HepG2 (cell line): ENCODE results near the gene SCFD2. TPM values are rescaled to one million over a fixed set of nuclear protein-coding genes. Genes with fewer than 3 reads are reported as not detected.

Source experiments
- ATAC-seq: fragments of 200-7000 bp; cut with Tn5 transposase; 3 replicates; pipeline ENCODE4 v1.9.1; 2020; ENCODE audit warnings: mild to moderate bottlenecking, moderate library complexity
- BruUV-seq: library from RNA; stranded (reverse); fragments of 400-500 nt; replicated peaks from 2 replicates; lab custom pipeline; 2021; lab: Mats Ljungman, UMichigan
- CTCF ChIA-PET: fragments of 300-600 bp; formaldehyde crosslinking; extraction: SDS; loops from one replicate; lab custom pipeline; 2021; ENCODE audit warnings: low total read pairs, inconsistent platforms, low intra/inter-chr PET ratio; lab: Yijun Ruan, JAX
- POLR2A ChIA-PET: fragments of 350-600 bp; sonication (Branson Sonifier 250); formaldehyde crosslinking; loops from one replicate; lab custom pipeline; 2020; ENCODE audit warnings: antibody characterized with exemption, inconsistent platforms; lab: Yijun Ruan, JAX
- DNase-seq: peaks from one replicate; pipeline ENCODE4 v3.0.0-alpha.2; 2015; ENCODE audit warnings: low spot score
- FAIRE-seq: peaks from 3 replicates; lab custom pipeline; 2011; peaks lifted over from hg19 to GRCh38; lab: Jason Lieb, UNC
- H2AFZ ChIP-seq: one replicate; pipeline ENCODE4 v1.6.1; 2011; ENCODE audit warnings: low read length, inconsistent platforms
- H3K27ac ChIP-seq: fragments of 300-600 bp; 3 replicates; pipeline ENCODE4 v1.8.0; 2011; ENCODE audit warnings: mixed run types, mild to moderate bottlenecking, mixed read lengths, low read length, inconsistent platforms; ENCODE audit not compliant: insufficient read depth; ENCODE audit errors: extremely low read length
- H3K27me3 ChIP-seq, 2 experiments: fragments of 200-600 bp in 1 of 2; 2 replicates in 1 of 2; 3 replicates in 1 of 2; pipeline versions ENCODE4 v1.6.0 to v1.8.0; 2011; ENCODE audit warnings: low read length in 2 of 2, mild to moderate bottlenecking in 2 of 2, moderate library complexity in 2 of 2, inconsistent platforms in 1 of 2; ENCODE audit not compliant: insufficient read depth in 2 of 2, control insufficient read depth in 1 of 2
- H3K36me3 ChIP-seq, 2 experiments: fragments of 200-600 bp in 1 of 2; replicated peaks in 1 of 2; 2 replicates in 1 of 2; 3 replicates in 1 of 2; pipeline versions ENCODE4 v1.5.1 to v1.8.0; 2011; ENCODE audit warnings: low read length in 2 of 2, inconsistent platforms in 1 of 2; ENCODE audit not compliant: insufficient read depth in 2 of 2, control insufficient read depth in 1 of 2
- H3K4me1 ChIP-seq: 2 replicates; pipeline ENCODE4 v1.5.1; 2012; ENCODE audit warnings: low read length, inconsistent platforms; ENCODE audit not compliant: insufficient read depth
- H3K4me2 ChIP-seq: 2 replicates; pipeline ENCODE4 v1.6.0; 2011; ENCODE audit warnings: low read depth, low read length, inconsistent platforms
- H3K4me3 ChIP-seq, 3 experiments: fragments of 200-600 bp in 1 of 3; sonication (generic), shearing (Covaris generic) in 1 of 3; replicated peaks in 1 of 3; 2 replicates each; pipeline ENCODE4 v1.5.1; 2011 to 2016; ENCODE audit warnings: low read length in 3 of 3, inconsistent platforms in 2 of 3, low read depth in 2 of 3, mild to moderate bottlenecking in 2 of 3, control low read depth in 1 of 3, mixed read lengths in 1 of 3; ENCODE audit not compliant: insufficient read depth in 1 of 3
- H3K79me2 ChIP-seq: one replicate; pipeline ENCODE4 v1.6.1; 2011; ENCODE audit warnings: low read length, inconsistent platforms; ENCODE audit not compliant: insufficient read depth
- H3K9ac ChIP-seq: 2 replicates; pipeline ENCODE4 v1.6.0; 2011; ENCODE audit warnings: mild to moderate bottlenecking, low read depth, low read length, inconsistent platforms; ENCODE audit not compliant: insufficient read depth
- H3K9me3 ChIP-seq: 2 replicates; pipeline ENCODE4 v1.5.1; 2012; ENCODE audit warnings: mild to moderate bottlenecking, low read length
- H4K20me1 ChIP-seq: 2 replicates; pipeline ENCODE4 v1.6.0; 2011; ENCODE audit warnings: inconsistent platforms, mild to moderate bottlenecking, low read length, moderate library complexity; ENCODE audit not compliant: insufficient read depth
- CSRNP2 ChIP-seq: sonication (generic); formaldehyde crosslinking; conservative IDR thresholded peaks from 2 replicates; pipeline ENCODE4 v1.8.0; 2022; ENCODE audit warnings: low read depth, missing genetic modification reagents
- FOXA1 ChIP-seq, 2 experiments: fragments of 450-650 bp in 1 of 2; sonication (generic) in 1 of 2; formaldehyde crosslinking in 1 of 2; IDR thresholded peaks; 2 replicates each; pipeline versions ENCODE4 v1.4.0 to v1.6.1; 2016 to 2020; ENCODE audit warnings: missing genetic modification reagents in 1 of 2
- FOXP1 ChIP-seq, 2 experiments: fragments of 450-650 bp in 1 of 2; IDR thresholded peaks; 2 replicates each; pipeline ENCODE4 v1.6.1; 2017 to 2018; ENCODE audit warnings: antibody characterized with exemption in 1 of 2
- IKZF1 ChIP-seq: fragments of 450-650 bp; IDR thresholded peaks from 2 replicates; pipeline ENCODE4 v1.7.1; 2016
- NR2F2 ChIP-seq: IDR thresholded peaks from 2 replicates; pipeline ENCODE4 v1.6.1; 2012; ENCODE audit warnings: low read depth, inconsistent platforms, borderline replicate concordance
- RBFOX2 ChIP-seq: fragments of 200-400 bp; formaldehyde crosslinking; IDR thresholded peaks from 2 replicates; pipeline ENCODE4 v1.6.1; 2017; ENCODE audit warnings: low read depth, mild to moderate bottlenecking, low read length
- SMARCE1 ChIP-seq: fragments of 450-650 bp; IDR thresholded peaks from 2 replicates; pipeline ENCODE4 v1.6.1; 2017; ENCODE audit warnings: borderline replicate concordance
- WGBS: methylation state at CpG from one replicate; pipeline ENCODE4 v1.1.6; 2017; ENCODE audit warnings: low lambda C conversion rate; 5-methylcytosine and 5-hydroxymethylcytosine counted together
- in situ Hi-C: cut with HindIII; loops from 2 replicates; pipeline ENCODE4 v1.10.0; 2017; ENCODE audit warnings: low pct_unique_long_range_greater_than_20kb; ENCODE audit not compliant: extremely low pct_ligation_motif_present
- intact Hi-C: fragments of 100-400 bp; cut with micrococcal nuclease; formaldehyde crosslinking; loops from one replicate; pipeline ENCODE4 v1.10.0; 2022; ENCODE audit not compliant: unreplicated experiment
- polyA plus RNA-seq, 8 experiments: library from polyadenylated mRNA; depleted of rRNA in 3 of 8; stranded (reverse) in 7 of 8; unstranded in 1 of 8; fragments of >200 nt; fragmentation: Illumina TruSeq in 4 of 8; extraction: Trizol in 4 of 8; gene quantifications; 2 replicates each; pipeline versions ENCODE4 v1.2.1 to v1.2.3, GENCODE V29; 2011 to 2016; ENCODE audit warnings: low read depth in 4 of 8, missing spikeins in 1 of 8, mixed read lengths in 1 of 8; ENCODE audit not compliant: insufficient read depth in 1 of 8
- total RNA-seq, 5 experiments: library from RNA; depleted of rRNA; stranded (reverse); fragments of >200 nt; fragmentation: Illumina TruSeq; extraction: Trizol; gene quantifications; 2 replicates each; pipeline ENCODE4 v1.2.3, GENCODE V29; 2016; ENCODE audit warnings: low read depth in 1 of 5
- TF ChIP-seq, protein P1 (sequence below): sonication (generic); formaldehyde crosslinking; IDR thresholded peaks from 2 replicates; pipeline ENCODE4 v1.5.0; 2020; ENCODE audit warnings: mild to moderate bottlenecking, missing genetic modification reagents, borderline replicate concordance
- TF ChIP-seq, protein P2 (sequence below): sonication (generic); formaldehyde crosslinking; IDR thresholded peaks from 2 replicates; pipeline ENCODE4 v1.8.0; 2022; ENCODE audit warnings: mild to moderate bottlenecking, missing genetic modification reagents, borderline replicate concordance
- TF ChIP-seq, protein P3 (sequence below): sonication (generic); formaldehyde crosslinking; IDR thresholded peaks from 2 replicates; pipeline ENCODE4 v1.5.0; 2020; ENCODE audit warnings: mild to moderate bottlenecking, missing genetic modification reagents

Gene SCFD2
- total and polyA plus RNA-seq, 2 of the 13 experiments (the other 11 are each of a cell fraction or from before 2014, with no cell fraction given) = 4.6 to 15.6 TPM

GRCh38 chr4:52945326-52945898 is 420.4 kb downstream of the SCFD2 start:
- in situ Hi-C loops = no loop called here
- FAIRE-seq = no peak
- Histone ChIP-seq H4K20me1 (no peaks in the 10 kb centered on the region), H3K79me2 (no peaks in the 10 kb centered on the region), H3K36me3 (no peaks in the 10 kb centered on the region), H3K4me3 (no peak overlapping the region), H3K27me3 (no peaks in the 10 kb centered on the region), H3K9ac (no peak overlapping the region), H3K27ac (no peak overlapping the region), H3K4me1 (no peaks in the 10 kb centered on the region; the same call in 1 of the 2 replicates), H3K4me2 (no peak overlapping the region), H3K9me3 (no peaks in the 10 kb centered on the region), H2AFZ (no peak overlapping the region)
- no peak for DNase-seq
- CTCF ChIA-PET = no interaction called here
- ATAC-seq = no peak
- intact Hi-C loops = no loop called here
- TF ChIP-seq, protein P1, sequence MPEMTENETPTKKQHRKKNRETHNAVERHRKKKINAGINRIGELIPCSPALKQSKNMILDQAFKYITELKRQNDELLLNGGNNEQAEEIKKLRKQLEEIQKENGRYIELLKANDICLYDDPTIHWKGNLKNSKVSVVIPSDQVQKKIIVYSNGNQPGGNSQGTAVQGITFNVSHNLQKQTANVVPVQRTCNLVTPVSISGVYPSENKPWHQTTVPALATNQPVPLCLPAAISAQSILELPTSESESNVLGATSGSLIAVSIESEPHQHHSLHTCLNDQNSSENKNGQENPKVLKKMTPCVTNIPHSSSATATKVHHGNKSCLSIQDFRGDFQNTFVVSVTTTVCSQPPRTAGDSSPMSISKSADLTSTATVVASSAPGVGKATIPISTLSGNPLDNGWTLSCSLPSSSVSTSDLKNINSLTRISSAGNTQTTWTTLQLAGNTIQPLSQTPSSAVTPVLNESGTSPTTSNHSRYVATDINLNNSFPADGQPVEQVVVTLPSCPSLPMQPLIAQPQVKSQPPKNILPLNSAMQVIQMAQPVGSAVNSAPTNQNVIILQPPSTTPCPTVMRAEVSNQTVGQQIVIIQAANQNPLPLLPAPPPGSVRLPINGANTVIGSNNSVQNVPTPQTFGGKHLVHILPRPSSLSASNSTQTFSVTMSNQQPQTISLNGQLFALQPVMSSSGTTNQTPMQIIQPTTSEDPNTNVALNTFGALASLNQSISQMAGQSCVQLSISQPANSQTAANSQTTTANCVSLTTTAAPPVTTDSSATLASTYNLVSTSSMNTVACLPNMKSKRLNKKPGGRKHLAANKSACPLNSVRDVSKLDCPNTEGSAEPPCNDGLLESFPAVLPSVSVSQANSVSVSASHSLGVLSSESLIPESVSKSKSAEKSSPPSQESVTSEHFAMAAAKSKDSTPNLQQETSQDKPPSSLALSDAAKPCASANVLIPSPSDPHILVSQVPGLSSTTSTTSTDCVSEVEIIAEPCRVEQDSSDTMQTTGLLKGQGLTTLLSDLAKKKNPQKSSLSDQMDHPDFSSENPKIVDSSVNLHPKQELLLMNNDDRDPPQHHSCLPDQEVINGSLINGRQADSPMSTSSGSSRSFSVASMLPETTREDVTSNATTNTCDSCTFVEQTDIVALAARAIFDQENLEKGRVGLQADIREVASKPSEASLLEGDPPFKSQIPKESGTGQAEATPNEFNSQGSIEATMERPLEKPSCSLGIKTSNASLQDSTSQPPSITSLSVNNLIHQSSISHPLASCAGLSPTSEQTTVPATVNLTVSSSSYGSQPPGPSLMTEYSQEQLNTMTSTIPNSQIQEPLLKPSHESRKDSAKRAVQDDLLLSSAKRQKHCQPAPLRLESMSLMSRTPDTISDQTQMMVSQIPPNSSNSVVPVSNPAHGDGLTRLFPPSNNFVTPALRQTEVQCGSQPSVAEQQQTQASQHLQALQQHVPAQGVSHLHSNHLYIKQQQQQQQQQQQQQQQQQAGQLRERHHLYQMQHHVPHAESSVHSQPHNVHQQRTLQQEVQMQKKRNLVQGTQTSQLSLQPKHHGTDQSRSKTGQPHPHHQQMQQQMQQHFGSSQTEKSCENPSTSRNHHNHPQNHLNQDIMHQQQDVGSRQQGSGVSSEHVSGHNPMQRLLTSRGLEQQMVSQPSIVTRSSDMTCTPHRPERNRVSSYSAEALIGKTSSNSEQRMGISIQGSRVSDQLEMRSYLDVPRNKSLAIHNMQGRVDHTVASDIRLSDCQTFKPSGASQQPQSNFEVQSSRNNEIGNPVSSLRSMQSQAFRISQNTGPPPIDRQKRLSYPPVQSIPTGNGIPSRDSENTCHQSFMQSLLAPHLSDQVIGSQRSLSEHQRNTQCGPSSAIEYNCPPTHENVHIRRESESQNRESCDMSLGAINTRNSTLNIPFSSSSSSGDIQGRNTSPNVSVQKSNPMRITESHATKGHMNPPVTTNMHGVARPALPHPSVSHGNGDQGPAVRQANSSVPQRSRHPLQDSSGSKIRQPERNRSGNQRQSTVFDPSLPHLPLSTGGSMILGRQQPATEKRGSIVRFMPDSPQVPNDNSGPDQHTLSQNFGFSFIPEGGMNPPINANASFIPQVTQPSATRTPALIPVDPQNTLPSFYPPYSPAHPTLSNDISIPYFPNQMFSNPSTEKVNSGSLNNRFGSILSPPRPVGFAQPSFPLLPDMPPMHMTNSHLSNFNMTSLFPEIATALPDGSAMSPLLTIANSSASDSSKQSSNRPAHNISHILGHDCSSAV (CRISPR knock-in tag) = no peak
- TF ChIP-seq IKZF1 (no peak), FOXA1 (IDR thresholded peaks at IDR 0.05) (no peak), FOXA1 (CRISPR knock-in tag; IDR thresholded peaks at IDR 0.05) (no peak), NR2F2 (no peak), SMARCE1 (no peak), CSRNP2 (CRISPR knock-in tag) (no peak), RBFOX2 (no peak), FOXP1 (IDR thresholded peaks at IDR 0.05) (no peak), FOXP1 (CRISPR knock-in tag; IDR thresholded peaks at IDR 0.05) (no peak)
- TF ChIP-seq, protein P2, sequence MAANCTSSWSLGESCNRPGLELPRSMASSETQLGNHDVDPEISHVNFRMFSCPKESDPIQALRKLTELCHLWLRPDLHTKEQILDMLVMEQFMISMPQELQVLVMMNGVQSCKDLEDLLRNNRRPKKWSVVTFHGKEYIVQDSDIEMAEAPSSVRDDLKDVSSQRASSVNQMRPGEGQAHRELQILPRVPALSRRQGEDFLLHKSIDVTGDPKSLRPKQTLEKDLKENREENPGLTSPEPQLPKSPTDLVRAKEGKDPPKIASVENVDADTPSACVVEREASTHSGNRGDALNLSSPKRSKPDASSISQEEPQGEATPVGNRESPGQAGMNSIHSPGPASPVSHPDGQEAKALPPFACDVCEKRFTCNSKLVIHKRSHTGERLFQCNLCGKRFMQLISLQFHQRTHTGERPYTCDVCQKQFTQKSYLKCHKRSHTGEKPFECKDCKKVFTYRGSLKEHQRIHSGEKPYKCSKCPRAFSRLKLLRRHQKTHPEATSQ (CRISPR knock-in tag) = no peak
- TF ChIP-seq, protein P3, sequence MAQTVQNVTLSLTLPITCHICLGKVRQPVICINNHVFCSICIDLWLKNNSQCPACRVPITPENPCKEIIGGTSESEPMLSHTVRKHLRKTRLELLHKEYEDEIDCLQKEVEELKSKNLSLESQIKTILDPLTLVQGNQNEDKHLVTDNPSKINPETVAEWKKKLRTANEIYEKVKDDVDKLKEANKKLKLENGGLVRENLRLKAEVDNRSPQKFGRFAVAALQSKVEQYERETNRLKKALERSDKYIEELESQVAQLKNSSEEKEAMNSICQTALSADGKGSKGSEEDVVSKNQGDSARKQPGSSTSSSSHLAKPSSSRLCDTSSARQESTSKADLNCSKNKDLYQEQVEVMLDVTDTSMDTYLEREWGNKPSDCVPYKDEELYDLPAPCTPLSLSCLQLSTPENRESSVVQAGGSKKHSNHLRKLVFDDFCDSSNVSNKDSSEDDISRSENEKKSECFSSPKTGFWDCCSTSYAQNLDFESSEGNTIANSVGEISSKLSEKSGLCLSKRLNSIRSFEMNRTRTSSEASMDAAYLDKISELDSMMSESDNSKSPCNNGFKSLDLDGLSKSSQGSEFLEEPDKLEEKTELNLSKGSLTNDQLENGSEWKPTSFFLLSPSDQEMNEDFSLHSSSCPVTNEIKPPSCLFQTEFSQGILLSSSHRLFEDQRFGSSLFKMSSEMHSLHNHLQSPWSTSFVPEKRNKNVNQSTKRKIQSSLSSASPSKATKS (CRISPR knock-in tag) = no peak
- BruUV-seq = no TSS peak
- POLR2A ChIA-PET = no interaction called here
- 85% methylated on average over 2 of the region's 2 CpGs for WGBS
